TTC549 (cell line): ENCODE measurements around the gene ETS1.
"Not testable (repeated sequence)": the region's sequence is repeated elsewhere in the genome, so short reads cannot be mapped to it uniquely, and the experiment has no call there.

ENCODE experiments used
- FAIRE-seq: peaks from 2 replicates; lab custom pipeline; 2012; peaks lifted over from hg19 to GRCh38; lab: Jason Lieb, UNC

The ETS1 gene

GRCh38 chr11:128462189-128462588, 125.2 kb downstream of the ETS1 start:
- no peak for FAIRE-seq

- FAIRE-seq: no peak
Measured at GRCh38 chr11:128458321-128458720, 129.0 kb downstream of the ETS1 start.

GRCh38 chr11:128457874-128458273, 129.5 kb downstream of the ETS1 start:
- FAIRE-seq: no peak

- FAIRE-seq: no peak
Measured at GRCh38 chr11:128456566-128457268, 130.6 kb downstream of the ETS1 start.

- no peak for FAIRE-seq
Measured at GRCh38 chr11:128455766-128456165, 131.6 kb downstream of the ETS1 start.

GRCh38 chr11:128453444-128454336, 133.7 kb downstream of the ETS1 start:
- FAIRE-seq: no peak

GRCh38 chr11:128451652-128452470, 135.5 kb downstream of the ETS1 start:
- no peak for FAIRE-seq

- FAIRE-seq: no peak
Measured at GRCh38 chr11:128450882-128451651, 136.3 kb downstream of the ETS1 start.

- FAIRE-seq: not testable (repeated sequence)
Measured at GRCh38 chr11:128450425-128450824, 136.9 kb downstream of the ETS1 start.

GRCh38 chr11:128448981-128449713, 138.2 kb downstream of the ETS1 start:
- no peak for FAIRE-seq

GRCh38 chr11:128448200-128448886, 139.0 kb downstream of the ETS1 start:
- FAIRE-seq: no peak

- no peak for FAIRE-seq
Measured at GRCh38 chr11:128447233-128447632, 140.1 kb downstream of the ETS1 start.

- not testable (repeated sequence) for FAIRE-seq
Measured at GRCh38 chr11:128445921-128446320, 141.4 kb downstream of the ETS1 start.

GRCh38 chr11:128437136-128437535, 150.2 kb downstream of the ETS1 start:
- no peak for FAIRE-seq

GRCh38 chr11:128434818-128435217, 152.5 kb downstream of the ETS1 start:
- FAIRE-seq: no peak

- FAIRE-seq: no peak
Measured at GRCh38 chr11:128434411-128434810, 152.9 kb downstream of the ETS1 start.

- FAIRE-seq: no peak
Measured at GRCh38 chr11:128432926-128433325, 154.4 kb downstream of the ETS1 start.

GRCh38 chr11:128431931-128432330, 155.4 kb downstream of the ETS1 start:
- FAIRE-seq: no peak

GRCh38 chr11:128428935-128429334, 158.4 kb downstream of the ETS1 start:
- FAIRE-seq: no peak

- FAIRE-seq: no peak
Measured at GRCh38 chr11:128424851-128425285, 162.5 kb downstream of the ETS1 start.
